GM13976 (cell line): ENCODE data around the gene LDLR.
"Not testable (repeated sequence)": the region's sequence is repeated elsewhere in the genome, so short reads cannot be mapped to it uniquely, and the experiment has no call there.

ENCODE experiments used
- DNase-seq: peaks from one replicate; pipeline ENCODE4 v3.0.0; 2012; ENCODE audit warnings: low spot score
- in situ Hi-C: fragments of 300-500 bp; cut with MboI; formaldehyde crosslinking; loops from one replicate; pipeline ENCODE4 v1.12.0; 2022; ENCODE audit warnings: low sequenced_read_pairs, mixed read lengths, inconsistent platforms; ENCODE audit not compliant: unreplicated experiment
- TF ChIP-seq, protein P1 (sequence below): IDR thresholded peaks from 2 replicates; pipeline ENCODE4 v1.5.1; 2012; ENCODE audit warnings: borderline replicate concordance, mild to moderate bottlenecking; ENCODE audit not compliant: insufficient read depth; ENCODE audit errors: extremely low read depth, missing control alignments, control extremely low read depth

Gene LDLR

DNA sequence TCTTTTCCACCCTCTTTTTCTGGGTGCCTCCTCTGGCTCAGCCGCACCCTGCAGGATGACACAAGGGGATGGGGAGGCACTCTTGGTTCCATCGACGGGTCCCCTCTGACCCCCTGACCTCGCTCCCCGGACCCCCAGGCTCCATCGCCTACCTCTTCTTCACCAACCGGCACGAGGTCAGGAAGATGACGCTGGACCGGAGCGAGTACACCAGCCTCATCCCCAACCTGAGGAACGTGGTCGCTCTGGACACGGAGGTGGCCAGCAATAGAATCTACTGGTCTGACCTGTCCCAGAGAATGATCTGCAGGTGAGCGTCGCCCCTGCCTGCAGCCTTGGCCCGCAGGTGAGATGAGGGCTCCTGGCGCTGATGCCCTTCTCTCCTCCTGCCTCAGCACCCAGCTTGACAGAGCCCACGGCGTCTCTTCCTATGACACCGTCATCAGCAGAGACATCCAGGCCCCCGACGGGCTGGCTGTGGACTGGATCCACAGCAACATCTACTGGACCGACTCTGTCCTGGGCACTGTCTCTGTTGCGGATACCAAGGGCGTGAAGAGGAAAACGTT, 24.0 kb downstream of the LDLR start:
- TF ChIP-seq, protein P1, sequence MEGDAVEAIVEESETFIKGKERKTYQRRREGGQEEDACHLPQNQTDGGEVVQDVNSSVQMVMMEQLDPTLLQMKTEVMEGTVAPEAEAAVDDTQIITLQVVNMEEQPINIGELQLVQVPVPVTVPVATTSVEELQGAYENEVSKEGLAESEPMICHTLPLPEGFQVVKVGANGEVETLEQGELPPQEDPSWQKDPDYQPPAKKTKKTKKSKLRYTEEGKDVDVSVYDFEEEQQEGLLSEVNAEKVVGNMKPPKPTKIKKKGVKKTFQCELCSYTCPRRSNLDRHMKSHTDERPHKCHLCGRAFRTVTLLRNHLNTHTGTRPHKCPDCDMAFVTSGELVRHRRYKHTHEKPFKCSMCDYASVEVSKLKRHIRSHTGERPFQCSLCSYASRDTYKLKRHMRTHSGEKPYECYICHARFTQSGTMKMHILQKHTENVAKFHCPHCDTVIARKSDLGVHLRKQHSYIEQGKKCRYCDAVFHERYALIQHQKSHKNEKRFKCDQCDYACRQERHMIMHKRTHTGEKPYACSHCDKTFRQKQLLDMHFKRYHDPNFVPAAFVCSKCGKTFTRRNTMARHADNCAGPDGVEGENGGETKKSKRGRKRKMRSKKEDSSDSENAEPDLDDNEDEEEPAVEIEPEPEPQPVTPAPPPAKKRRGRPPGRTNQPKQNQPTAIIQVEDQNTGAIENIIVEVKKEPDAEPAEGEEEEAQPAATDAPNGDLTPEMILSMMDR: no peak
- in situ Hi-C loops: no loop called here
- no peak for DNase-seq

DNA sequence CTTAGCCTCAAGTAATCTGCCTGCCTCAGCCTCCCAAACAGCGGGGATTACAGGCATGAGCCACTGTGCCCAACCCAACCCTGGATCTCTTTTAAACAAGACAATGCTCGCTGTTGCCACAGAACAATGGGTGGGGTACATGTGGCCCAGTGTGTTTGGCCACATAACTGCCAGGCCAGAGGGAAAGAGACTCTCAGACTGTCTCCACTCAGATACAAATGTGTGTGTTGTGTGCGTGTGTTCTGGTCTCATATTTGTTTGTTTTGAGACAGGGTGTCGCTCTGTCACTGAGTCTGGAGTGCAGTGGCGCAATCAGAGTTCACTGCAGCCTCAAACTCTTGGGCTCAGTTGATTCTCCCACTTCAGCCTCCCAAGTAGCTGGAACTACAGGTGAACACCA, 25.8 kb downstream of the LDLR start:
- TF ChIP-seq, protein P1: no peak
- DNase-seq: no peak
- in situ Hi-C loops: no loop called here

DNA sequence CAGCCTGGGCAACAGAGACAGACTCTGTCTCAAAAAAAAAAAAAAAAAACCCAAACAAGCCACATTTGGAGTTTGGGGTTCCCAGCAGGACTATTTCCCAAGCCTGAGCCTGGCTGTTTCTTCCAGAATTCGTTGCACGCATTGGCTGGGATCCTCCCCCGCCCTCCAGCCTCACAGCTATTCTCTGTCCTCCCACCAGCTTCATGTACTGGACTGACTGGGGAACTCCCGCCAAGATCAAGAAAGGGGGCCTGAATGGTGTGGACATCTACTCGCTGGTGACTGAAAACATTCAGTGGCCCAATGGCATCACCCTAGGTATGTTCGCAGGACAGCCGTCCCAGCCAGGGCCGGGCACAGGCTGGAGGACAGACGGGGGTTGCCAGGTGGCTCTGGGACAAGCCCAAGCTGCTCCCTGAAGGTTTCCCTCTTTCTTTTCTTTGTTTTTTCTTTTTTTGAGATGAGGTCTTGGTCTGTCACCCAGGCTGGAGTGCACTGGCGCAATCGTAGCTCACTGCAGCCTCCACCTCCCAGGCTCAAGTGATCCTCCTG, 26.7 kb downstream of the LDLR start:
- TF ChIP-seq, protein P1: no peak
- in situ Hi-C loops: no loop called here
- DNase-seq: no peak

DNA sequence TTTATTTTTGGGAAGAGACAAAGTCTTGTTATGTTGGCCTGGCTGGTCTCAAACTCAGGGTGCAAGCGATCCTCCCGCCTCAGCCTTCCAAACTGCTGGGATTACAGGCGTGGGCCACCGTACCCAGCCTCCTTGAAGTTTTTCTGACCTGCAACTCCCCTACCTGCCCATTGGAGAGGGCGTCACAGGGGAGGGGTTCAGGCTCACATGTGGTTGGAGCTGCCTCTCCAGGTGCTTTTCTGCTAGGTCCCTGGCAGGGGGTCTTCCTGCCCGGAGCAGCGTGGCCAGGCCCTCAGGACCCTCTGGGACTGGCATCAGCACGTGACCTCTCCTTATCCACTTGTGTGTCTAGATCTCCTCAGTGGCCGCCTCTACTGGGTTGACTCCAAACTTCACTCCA, 27.2 kb downstream of the LDLR start:
- in situ Hi-C loops: no loop called here
- no peak for DNase-seq
- TF ChIP-seq, protein P1: no peak

DNA sequence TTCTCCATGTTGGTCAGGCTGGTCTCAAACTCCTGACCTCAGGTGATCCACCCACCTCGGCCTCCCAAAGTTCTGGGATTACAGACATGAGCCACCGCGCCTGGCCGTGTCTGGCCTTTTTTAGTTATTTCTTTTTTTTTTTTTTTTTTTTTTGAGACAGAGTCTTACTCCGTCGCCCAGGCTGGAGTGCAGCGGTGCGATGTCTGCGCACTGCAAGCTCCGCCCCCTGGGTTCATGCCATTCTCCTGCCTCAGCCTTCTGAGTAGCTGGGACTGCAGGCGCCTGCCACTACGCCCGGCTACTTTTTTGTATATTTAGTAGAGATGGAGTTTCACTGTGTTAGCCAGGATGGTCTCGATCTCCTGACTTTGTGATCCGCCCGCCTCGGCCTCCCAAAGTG, 32.7 kb downstream of the LDLR start:
- not testable (repeated sequence) for DNase-seq
- in situ Hi-C loops: loop anchor here (10.0 kb wide), 1 partner anchor 87 kb away; no protein-coding TSS in a partner anchor

DNA sequence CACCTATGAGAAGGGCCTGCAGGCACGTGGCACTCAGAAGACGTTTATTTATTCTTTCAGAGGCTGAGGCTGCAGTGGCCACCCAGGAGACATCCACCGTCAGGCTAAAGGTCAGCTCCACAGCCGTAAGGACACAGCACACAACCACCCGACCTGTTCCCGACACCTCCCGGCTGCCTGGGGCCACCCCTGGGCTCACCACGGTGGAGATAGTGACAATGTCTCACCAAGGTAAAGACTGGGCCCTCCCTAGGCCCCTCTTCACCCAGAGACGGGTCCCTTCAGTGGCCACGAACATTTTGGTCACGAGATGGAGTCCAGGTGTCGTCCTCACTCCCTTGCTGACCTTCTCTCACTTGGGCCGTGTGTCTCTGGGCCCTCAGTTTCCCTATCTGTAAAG, 33.9 kb downstream of the LDLR start:
- DNase-seq: no peak
- TF ChIP-seq, protein P1: no peak
- in situ Hi-C loops: loop anchor here (10.0 kb wide), 1 partner anchor 88 kb away; no protein-coding TSS in a partner anchor

DNA sequence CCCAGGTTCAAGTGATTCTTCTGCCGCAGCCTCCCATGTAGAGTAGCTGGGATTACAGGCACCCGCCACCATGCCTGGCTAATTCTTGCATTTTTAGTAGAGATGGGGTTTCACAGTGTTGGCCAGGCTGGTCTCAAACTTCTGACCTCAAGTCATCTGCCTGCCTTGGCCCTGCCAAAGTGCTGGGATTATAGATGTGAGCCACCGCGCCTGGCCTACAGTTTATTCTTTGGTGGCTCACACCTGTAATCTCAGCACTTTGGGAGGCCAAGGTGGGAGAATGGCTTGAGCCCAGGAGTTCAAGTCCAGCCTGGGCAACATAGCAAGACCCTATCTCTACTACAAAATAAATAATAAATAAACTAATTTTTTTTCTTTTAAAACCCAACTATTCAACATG, 34.9 kb downstream of the LDLR start:
- not testable (repeated sequence) for DNase-seq
- in situ Hi-C loops: loop anchor here (10.0 kb wide), 1 partner anchor 89 kb away; no protein-coding TSS in a partner anchor

DNA sequence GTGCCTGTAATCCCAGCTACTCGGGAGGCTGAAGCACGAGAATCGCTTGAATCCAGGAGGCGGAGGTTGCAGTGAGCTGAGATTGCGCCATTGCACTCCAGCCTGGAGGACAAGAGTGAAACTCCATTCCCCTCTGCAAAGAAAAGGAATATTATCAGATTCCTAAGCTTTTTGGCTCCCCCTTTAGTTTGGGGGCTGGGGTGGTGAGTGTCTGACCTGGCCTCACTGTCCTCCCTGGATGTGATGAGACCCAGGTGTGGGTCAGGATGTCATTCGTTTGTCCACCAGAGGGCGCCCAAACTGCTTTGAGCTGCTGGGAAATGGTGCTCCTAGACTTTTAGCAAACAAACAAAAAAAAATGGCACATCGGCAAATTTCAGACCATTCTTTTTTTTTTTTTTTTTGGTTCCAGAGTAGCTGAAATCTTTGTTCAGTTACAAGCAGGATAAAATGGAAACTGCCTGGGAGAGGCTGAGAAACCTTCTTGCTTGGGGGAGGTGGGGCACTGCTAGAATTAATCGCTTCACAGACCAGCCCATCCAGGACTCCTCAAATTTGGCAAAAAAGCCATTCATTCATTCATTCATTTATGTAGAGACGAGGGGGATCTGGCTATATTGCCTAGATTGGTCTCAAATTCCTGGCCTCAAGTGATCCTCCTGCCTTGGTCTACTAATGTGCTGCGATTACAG, 36.9 kb downstream of the LDLR start:
- in situ Hi-C loops: loop anchor here (10.0 kb wide), 1 partner anchor 91 kb away; no protein-coding TSS in a partner anchor
- TF ChIP-seq, protein P1: peak; percentile 83
- DNase-seq: peak; percentile 80
